Measurements from ENCODE around the gene ESPL1. TPM values are rescaled to one million over a fixed set of nuclear protein-coding genes. Genes with fewer than 3 reads are reported as not detected.

ESPL1 gene
- total RNA-seq, 1 experiment from 2014 or later, result 61.4 TPM

- ChIA-PET CTCF (interaction anchor here (0.7 to 2.5 kb wide), 9 partner anchors 10 to 233 kb away, joined by 3 to 20 read pairs (median 5); partner anchors contain the start of gene AAAS), POLR2A (interaction anchor here (1.7 kb wide), 1 partner anchor 10 kb away, joined by 6 read pairs; no protein-coding TSS in a partner anchor)
- Mint-ChIP-seq H3K27me3 (ENCODE audit: low read depth) (peaks cover 45% of the 10 kb centered on the region), H3K4me3 (no peak overlapping the region), H3K9me3 (no peaks in the 10 kb centered on the region), H3K27ac (no peak overlapping the region), H3K36me3 (no peaks in the 10 kb centered on the region), H3K4me1 (peaks cover 15% of the 10 kb centered on the region)
- DNase-seq (ENCODE audit: low spot score) (no peak), ATAC-seq (no peak)
- no peak for TF ChIP-seq NR2C2 (CRISPR knock-in tag; IDR thresholded peaks at IDR 0.05)
- TF ChIP-seq ZNF416 (CRISPR knock-in tag; IDR thresholded peaks at IDR 0.05), result no peak
- TF ChIP-seq E2F1 (CRISPR knock-in tag; IDR thresholded peaks at IDR 0.05), result no peak
- TF ChIP-seq CREM (CRISPR knock-in tag; IDR thresholded peaks at IDR 0.05), result no peak
- TF ChIP-seq NFE2L1 (CRISPR knock-in tag; IDR thresholded peaks at IDR 0.05), result no peak
- no peak for TF ChIP-seq ETV6 (CRISPR knock-in tag; IDR thresholded peaks at IDR 0.05)
- TF ChIP-seq CTCF (IDR thresholded peaks at IDR 0.05), result no peak
- no peak for TF ChIP-seq PRRX2 (CRISPR knock-in tag; IDR thresholded peaks at IDR 0.05)
- no peak for TF ChIP-seq ZNF281 (CRISPR knock-in tag; IDR thresholded peaks at IDR 0.05)
- no peak for TF ChIP-seq JAZF1 (CRISPR knock-in tag; IDR thresholded peaks at IDR 0.05)
- TF ChIP-seq EMX1 (CRISPR knock-in tag; IDR thresholded peaks at IDR 0.05), result no peak
- TF ChIP-seq CBFB (CRISPR knock-in tag; IDR thresholded peaks at IDR 0.05; ENCODE audit: low read depth), result no peak
- TF ChIP-seq SP1 (CRISPR knock-in tag; conservative IDR thresholded peaks at IDR 0.05), result no peak
- TF ChIP-seq ESRRA (CRISPR knock-in tag; IDR thresholded peaks at IDR 0.05; ENCODE audit: borderline replicate concordance), result no peak
- TF ChIP-seq ZNF138 (CRISPR knock-in tag; conservative IDR thresholded peaks at IDR 0.05), result no peak
- no peak for TF ChIP-seq ELF4 (CRISPR knock-in tag; IDR thresholded peaks at IDR 0.05; ENCODE audit: low read depth)
- no peak for TF ChIP-seq CDX4 (CRISPR knock-in tag; IDR thresholded peaks at IDR 0.05; ENCODE audit: borderline replicate concordance)
- TF ChIP-seq HMGXB4 (CRISPR knock-in tag; IDR thresholded peaks at IDR 0.05), result no peak
- TF ChIP-seq CREB1 (CRISPR knock-in tag; IDR thresholded peaks at IDR 0.05), result no peak
Measured at GRCh38 chr12:53334822-53335221, 66.7 kb downstream of the ESPL1 start.

Data from WTC11 (cell line).